GM18499 (cell line): ENCODE data around the gene OXSR1.

Experiments
- ATAC-seq: cut with Tn5 transposase; IDR thresholded peaks from one replicate; pipeline ENCODE4 v1.9.1; 2021; ENCODE audit warnings: moderate number of reproducible peaks; ENCODE audit not compliant: insufficient read depth, unreplicated experiment

The OXSR1 gene

GRCh38 chr3:38164952-38165721 is at the start of gene OXSR1:
Gene OXSR1, plus strand, starts transcription at chr3:38165537. Its CDS starts 340 bp downstream, at chr3:38165877.
- ATAC-seq = peak; percentile 95

GRCh38 chr3:38115645-38116427 is 49.5 kb upstream of the OXSR1 start:
- ATAC-seq = no peak

DNA sequence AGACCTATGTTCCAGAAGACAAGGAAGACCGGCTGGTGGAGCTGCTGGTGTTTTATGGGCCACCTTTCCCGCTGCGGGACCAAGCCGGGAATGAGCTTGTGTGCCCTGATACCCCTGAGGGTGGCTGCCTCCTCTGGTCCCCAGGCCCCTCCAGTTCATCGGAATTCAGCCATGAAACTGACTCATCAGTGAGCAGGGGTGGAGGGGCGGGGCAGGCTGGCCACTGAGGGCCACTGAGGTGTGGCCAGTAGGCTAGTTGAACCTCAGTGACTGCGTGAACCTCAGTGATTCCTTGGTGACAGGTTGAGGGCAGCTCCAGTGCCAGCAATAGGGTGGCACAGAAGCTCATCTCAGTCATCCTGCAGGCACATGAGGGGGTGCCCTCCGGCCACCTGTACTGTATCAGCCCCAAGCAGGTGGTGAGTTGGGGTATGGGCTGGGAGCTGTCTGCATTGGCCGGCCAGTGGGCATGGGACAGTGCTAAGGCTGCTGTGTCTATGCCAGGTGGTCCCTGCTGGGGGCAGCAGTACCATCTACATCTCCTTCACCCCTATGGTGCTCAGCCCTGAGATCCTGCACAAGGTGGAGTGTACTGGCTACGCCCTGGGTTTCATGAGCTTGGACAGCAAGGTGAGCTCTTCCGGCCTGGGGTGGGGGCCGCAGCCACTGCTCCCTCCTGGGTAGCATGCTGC is 48.7 kb upstream of the OXSR1 start:
- ATAC-seq = no peak

GRCh38 chr3:38117163-38117716 is 48.1 kb upstream of the OXSR1 start:
- no peak for ATAC-seq

- peak; percentile 55 for ATAC-seq
Observed at GRCh38 chr3:38117748-38118420, 47.5 kb upstream of the OXSR1 start.

DNA sequence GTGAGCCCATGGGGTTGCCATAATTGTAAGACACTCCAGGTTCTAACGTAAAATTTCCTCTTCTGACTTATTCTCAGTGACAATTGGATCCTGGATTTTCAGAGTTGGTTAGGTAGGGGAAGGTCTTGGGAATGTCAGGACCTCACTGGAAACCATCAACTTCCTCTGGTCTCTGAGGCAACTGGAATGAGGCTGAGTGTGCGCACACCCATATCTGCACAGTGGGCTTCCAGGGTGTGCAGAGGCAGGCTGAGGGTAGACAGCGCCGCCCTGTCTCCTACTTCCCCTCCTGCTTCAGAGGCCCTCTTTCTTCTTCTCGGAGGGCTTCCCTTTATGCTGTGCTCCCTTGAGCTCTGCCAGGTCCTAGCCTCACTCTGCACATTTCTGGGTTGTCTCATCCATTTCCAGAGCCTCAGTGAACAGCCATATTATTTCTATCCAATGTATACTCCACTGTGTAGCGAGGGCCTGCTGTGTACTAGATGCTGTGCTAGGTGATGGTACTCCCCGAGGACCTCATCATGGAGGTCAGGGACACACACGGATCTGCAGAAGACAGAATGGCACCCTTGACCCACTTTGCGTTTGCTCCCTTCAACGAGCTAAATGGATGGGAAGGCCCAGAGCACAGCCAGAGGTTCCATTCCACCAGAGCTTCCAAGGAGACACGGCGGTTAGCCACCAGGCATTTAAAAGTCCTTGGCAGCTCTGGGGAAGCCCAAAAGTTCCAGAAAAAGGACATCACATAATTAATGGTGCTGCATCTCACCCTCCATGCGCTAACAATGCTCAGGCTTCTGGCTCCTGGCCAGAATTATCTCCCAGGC is 46.7 kb upstream of the OXSR1 start:
- ATAC-seq = no peak

DNA sequence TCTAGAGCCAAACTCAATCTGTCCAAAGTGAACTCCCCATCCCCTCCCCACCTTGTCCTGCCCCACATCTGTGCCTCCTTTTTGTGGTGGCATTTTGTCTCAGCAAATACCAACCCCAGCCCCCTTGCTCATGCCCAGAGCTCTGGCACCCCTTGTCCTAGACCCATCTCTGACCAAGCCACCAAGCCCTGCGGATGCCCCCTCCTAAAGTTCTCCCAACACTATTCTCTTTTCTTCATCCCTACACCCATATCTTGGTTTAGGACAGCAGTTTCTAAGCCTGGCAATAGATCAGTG is 46.1 kb upstream of the OXSR1 start:
- no peak for ATAC-seq

DNA sequence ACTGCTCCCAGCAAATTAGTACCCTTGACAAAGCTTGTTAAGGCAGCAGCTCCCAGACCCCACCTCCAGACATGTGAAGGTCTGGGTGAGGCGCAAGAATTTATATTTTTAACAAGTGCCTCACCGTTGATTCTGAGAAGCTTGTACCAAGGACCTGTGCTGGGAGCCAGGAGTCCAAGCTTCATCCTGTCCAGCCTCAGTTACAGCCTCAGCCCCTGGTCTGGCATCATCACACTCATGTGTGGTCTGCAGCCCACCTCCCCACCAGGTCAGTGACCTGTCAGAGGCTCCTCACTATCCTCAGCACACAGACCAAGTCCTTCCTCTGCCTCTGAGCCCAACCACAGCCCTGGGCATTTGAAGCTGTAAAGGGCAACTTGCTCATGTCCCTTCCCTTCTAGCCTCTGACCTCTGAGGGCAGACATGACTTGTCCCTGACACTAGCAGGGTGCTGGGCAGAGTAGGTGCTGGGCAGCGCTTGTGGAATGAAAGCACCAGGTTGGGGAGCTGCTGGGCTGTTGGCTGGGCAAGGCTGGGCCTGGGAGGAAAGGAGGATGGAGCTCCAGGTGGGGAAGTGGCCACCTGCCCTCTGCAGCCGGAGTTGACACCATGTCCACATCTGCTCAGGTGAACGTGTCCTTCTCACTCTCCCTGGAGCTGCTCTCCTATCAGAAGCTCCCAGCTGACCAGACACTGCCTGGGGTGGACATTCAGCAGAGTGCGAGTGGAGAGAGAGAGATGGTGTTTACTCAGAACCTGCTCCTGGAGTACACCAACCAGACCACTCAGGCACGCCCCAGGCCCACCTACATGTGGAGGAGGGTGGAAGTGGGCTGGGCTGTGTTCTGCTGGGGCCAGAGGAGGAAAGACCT is 45.3 kb upstream of the OXSR1 start:
- ATAC-seq = no peak

DNA sequence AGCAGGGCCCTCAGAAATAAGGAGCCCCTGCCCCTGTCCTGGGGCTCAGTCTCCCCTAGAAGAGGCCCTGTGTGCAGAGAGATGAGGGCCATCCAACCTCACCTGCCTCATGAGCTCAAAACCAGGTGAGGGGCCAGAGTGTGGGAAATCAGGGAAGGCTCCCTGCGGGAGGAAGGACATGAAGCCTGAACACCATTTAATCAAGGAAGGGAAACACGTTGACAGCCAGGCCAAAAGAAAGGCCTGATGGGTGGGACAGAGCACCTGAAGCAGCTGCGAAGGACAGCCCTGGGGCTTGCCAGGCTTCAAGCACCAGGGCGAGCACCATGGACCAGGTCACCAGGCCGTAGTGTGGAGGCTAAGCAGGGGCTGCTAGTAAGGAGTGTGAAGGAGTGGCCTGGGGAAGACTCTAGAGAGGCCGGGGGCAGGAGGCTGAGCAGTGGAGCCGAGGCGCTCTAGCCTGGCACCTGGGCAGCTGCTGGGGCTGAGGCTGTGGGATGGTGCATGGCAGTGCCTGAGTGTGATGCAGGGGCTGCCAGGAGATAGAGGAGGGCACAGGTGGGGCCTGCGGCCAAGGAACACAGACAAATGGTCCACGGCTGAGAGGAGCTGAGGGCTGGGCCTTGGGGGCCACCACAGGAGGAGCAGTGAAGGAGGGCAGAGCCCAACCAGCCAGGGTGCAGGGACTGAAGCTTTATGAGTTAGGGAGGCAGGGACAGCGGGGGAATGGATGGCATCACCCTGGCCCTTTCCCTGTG is 44.5 kb upstream of the OXSR1 start:
- no peak for ATAC-seq

DNA sequence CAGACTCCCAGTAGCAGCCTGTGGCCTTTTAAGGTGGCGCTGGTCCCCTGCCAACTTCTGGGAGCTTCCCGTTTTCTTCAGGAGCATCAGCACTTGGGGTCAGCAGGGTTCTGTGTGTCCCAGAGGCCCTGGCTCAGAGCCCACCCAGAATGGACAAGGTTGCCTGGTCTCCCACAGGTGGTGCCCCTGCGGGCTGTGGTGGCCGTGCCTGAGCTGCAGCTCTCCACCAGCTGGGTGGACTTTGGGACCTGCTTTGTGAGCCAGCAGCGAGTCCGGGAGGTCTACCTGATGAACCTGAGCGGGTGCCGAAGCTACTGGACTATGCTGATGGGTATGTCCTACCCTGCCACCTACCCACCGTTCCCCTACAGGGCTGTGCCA is 43.9 kb upstream of the OXSR1 start:
- no peak for ATAC-seq

DNA sequence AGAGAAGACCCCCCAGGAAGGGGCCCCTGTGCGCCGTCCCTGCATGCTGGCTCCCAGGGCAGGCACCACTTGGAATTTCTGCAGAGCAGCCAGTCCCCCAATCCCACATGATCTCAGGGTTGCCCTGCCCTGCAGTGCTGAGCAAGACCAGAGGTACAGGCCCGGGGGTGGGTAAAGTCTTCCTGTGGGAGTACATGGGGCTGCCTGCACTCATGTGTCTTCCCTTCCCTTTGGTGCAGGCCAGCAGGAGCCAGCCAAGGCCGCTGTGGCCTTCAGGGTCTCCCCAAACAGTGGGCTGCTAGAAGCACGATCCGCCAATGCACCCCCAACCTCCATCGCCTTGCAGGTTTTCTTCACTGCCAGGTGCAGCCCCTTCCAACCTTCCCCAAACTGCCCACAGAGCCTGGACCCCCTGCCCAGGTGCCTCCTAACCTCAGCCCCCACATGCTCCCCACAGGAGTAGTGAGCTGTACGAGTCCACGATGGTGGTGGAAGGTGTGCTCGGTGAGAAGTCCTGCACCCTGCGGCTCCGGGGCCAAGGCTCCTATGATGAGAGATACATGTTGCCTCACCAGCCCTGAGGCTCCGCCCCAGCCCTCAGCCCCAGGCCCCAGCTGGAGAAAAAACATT is 43.4 kb upstream of the OXSR1 start:
- no peak for ATAC-seq

DNA sequence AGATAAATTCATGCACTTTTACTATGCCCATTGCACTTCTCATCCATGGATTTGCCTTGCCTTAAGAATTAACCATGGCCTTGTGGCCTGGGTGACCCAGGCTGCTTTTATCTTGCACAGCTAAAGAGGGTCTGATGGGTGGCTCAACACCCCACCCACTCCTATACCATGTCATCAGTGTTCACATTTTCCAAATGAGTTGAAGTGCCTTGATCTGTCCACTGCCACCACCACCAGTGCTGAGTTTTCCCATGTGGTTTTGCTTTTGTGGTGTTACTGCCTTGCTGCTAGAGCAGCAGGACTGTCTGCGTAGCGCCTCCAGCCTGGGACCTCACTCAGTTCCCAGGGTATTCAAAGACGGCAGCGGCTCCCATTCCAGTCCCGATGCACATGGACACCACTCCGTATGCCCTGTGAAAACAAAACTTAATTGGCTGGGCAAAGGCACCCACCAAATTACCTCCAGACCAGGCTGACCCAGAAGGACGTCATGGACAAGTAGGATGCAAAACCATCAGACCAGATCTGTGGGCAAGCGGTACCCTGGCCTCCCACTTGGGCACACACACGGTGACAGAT is 42.5 kb upstream of the OXSR1 start:
- ATAC-seq = no peak

- no peak for ATAC-seq
Observed at GRCh38 chr3:38124324-38125122, 40.8 kb upstream of the OXSR1 start.

DNA sequence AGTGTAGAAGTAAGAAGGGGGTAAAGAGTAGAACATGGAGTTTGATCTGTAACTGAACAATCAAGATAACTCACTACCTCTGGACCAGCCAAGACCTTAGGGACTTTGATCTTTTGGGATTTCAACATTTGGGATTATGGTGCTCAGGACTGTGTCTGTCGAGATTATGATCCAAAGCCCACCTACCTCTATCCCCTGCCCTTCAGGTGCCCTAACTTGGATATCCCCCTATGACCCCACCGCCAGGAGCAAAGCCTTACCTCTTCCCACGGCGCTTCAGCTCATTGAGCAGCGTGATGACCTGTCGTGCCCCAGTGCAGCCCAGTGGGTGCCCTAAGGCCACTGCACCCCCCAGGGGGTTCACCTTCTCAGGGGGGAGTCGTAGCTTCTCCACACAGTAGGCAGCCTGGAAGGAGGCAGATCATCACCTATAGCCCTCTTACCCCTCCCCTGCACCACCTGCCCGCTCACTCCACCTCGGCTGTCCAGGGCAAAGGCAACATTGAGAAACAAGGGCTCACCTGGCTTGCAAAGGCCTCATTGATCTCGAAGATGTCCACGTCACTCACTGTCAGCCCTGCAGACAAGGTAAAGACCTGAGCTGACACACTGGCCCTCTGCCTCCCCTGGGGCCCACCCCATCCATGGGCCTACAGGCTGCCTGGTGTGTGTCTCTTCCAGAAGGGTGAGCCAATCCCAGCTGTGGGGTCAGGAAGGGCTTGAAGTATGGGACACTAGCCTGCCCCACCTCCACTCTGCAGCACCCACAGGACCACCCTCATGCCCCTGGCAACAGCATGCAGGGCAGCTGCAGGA is 39.8 kb upstream of the OXSR1 start:
- ATAC-seq = no peak

GRCh38 chr3:38126121-38126892 is 39.0 kb upstream of the OXSR1 start:
- ATAC-seq = no peak
